HG02623 (cell line): ENCODE measurements around the gene GLOD4.

ENCODE experiments used
- ATAC-seq: cut with Tn5 transposase; IDR thresholded peaks from one replicate; pipeline ENCODE4 v1.9.1; 2021; ENCODE audit warnings: moderate library complexity; ENCODE audit not compliant: unreplicated experiment

The GLOD4 gene

DNA sequence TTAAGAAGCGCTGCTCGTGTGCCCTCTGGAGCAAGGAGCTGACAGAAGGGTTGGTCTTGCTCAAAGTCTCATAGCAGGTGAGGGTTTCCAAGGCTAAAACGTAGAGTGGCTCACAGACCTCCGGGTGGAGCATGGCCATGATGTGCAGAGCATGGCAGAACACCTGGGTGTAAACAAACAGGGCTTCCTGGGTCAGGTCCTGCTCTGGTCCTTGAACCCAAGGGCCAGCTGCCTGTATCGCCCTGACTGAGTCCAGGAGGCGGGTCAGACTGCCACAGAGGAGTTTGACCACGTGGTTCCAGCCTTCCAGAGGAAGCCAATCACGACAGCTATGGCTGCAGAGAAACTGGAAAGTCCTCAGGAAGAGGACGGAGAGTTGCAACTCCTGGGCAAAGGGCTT, 37.1 kb downstream of the GLOD4 start:
- ATAC-seq = no peak

DNA sequence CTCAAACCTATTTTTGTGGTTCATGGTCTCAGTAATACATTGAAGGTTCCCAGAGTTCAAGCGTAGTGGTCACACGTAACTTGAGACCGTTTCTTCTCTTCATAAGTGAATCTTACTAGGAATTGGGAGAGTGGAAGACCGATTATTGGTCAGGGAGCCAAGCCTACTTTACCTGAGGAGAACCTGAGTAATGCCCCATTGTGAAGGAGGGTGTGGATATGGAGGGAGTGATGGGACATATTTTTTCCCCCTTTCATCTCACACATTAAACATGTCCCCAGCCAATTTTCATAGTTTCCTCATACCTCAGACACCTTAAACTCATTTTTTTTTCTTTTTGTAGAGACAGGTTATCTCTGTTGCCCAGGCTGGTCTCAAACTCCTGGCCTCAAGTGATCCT, 38.9 kb downstream of the GLOD4 start:
- ATAC-seq = no peak

DNA sequence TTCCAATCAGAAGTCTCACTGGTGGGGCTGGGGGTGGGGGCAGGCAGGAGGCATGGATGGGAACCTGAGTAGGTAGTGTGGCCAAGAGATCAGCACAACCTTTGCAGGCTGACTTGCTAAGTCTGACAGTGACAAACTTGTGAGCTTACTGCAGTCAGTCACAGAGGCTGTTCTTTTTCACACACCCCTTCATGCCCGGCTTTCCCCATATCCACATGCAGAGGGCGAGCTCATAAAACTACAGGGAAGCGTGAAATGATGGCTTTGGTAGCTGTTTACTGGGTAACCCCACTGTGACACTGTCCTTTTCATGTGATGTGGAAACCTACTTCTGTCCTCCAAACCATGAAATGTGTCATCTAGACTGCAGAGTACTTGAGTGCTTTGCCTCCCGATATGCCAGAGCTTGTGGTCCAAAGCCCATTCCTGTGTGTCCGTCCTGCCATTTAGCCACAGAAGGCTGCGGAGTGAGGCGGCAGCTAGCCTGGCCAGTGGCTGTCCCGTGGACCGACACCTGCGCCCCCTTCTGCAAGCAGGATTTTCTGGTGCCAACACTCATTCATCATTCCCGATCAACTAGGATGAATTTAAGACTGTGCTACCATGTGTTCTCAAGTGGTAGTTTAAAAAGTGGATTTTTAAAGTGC, 39.8 kb downstream of the GLOD4 start:
- no peak for ATAC-seq

DNA sequence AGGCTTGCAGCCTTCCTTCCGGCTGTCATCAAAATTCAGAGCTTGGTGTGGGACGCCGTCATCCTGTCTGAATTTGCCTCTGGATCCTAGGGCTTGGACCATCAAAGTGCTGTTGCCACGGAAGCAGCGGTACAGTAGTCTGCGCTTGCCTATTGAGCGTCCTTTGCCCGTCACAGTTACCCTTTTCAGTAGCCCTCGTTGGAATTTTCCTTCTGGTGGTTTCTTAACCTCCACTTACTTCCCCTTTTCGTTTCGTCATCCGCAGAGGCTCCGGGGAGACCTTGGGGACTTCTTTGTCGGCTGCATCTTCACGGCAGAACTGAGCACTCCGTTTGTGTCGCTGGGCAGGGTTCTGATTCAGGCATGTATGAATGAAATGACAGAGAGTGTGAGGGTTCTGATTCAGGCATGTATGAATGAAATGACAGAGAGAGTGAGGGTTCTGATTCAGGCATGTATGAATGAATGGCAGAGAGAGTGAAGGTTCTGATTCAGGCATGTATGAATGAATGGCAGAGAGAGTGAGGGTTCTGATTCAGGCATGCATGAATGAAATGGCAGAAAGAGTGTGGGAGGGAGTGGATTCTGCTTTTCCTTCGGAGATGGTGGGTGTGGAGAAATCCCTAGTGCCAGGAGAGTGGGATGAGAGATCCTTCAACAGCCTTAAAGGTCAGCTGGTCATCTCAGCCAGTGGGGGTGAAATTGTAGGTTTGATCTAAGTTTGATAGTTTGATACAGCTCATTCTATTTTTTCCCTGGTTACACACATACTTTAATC, 41.7 kb downstream of the GLOD4 start:
- ATAC-seq = peak; percentile 76

DNA sequence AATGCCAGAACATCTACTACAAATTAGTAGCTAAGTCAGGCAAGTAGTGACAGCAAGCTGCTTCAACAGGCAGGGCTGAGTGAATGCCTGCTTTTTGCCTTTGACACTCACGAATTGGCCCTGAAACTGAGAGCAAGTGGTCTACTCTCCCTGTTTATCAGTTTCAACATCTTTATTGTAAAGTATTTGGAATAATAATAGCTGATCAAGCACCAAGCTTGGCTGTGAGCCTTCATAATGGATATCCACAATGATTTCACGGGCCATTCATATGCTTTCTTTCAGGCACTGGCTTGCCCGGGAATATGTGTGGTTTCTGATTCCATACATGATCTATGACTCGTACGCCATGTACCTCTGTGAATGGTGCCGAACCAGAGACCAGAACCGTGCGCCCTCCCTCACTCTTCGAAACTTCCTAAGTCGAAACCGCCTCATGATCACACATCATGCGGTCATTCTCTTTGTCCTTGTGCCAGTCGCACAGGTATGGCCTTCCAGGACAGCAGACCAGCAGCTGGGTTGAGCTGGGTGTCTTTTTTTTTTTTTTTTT, 44.4 kb downstream of the GLOD4 start:
- no peak for ATAC-seq

DNA sequence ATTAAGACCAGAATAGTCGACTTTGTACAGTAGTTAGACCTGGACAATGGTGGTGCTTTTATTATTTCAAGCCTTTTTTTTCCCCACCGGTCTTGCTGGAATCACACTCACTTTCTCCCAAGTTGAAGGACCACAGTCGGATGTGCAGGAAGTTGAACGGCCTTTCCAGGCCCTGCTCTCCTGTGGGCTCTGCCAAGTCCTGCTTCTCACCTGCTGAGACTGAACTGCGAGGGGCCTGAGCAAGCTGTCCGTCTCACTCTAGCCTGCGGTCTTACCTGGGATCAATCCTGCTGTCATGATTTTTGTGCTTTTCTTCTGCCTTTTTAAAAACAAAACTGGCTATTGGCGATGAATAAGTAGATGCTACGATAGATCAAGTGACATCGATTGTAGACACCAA, 48.3 kb downstream of the GLOD4 start:
- ATAC-seq = no peak

DNA sequence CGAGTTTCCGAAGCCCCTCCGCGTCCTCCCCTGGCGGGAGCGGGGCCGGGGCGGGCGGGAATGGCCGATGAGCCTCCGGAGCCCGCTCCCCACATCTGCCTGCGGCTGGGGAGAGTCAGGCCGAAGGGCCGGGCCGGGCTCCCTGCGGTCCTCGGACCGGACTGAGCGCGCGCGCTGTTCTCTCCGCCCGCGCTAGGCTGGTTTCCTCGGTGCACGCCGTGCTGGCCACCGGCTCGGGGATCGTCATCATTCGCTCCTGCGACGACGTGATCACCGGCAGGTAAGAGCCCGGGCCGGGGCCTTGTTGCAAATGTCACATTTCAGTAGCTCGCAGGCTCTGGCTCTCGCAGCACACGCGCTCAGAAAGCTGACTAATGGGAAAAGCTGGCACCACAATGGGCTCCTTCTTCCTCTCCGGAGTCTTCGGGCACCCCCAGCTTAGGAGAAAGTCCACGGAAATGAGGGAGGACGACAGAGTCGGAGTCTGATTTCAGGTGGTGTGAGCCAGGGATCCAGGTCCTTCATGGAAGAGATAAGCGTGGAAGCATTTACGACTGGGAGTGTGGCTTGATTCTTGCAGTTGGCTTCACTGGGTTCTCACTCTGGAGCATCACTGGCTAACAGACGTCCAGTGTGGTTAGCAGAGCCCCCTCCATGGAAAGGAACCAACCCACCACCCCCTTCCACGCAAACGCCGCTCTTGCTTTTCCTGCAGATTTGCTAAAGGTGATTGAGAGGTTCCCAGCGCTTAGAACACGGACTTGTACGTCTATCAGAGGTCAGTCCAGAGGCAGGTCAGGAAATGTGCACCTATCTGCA, 49.0 kb downstream of the GLOD4 start:
- ATAC-seq = peak; percentile 16

DNA sequence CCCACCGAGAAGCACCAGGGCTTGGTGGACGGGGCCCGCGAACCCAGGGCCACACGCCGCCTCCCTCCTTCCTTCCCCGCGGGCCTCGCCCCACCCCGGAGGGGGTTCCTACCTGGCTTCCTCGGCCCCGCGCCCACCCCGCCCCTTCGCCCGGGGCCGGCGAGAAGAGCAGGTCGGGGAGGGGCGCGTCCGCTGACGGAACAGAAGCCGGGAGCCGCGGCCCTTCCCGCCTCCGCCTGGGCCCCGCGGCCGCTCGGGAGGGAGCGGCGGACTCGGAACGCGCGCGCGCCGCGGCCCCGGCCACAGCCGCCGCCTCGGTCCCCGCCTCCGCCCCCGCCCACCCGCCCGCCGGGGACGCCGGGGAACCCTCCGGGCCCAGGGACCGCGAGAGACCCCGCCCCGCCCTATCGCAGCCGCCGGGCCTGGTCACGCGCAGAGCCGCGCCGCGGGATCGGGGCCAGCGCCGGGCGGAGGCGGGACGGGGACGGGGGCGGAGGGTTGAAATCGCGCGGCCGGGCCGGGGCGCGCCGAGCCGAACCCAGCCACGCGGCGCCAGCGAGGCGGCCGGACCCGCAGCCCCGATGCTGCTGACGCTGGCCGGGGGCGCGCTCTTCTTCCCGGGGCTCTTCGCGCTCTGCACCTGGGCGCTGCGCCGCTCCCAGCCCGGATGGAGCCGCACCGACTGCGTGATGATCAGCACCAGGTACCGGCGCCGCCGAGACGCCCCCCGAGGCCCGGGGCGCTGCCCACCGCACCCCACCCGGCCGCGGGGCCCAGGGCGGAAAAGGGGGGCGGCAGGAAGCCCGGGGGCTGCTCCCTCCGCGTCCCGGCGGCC, 49.8 kb downstream of the GLOD4 start, which contains the start of gene TLCD3A:
Gene TLCD3A (plus strand): TSS at position 530 of the 835 bp plus-strand sequence. CDS start 52 bp downstream, at position 582.
- peak; percentile 46 for ATAC-seq

DNA sequence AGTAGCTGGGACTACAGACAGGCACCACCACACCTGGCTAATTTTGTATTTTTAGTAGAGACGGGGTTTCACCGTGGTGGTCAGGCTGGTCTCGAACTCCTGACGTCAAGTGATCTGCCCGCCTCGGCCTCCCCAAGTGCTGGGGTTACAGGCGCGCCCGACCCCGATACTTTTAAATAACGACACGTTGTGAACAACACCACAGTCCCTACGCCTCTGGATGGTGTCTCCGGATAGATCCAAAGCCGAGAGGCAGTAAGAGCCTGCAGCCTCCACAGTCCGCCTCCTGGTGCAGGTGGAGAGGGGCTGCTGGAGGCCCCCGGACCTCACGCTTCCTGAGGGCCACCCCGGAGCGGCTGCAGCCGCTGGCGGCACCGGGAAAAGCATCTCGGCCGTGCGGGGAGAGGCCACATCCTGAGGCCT, 50.4 kb downstream of the GLOD4 start:
- ATAC-seq = no peak

DNA sequence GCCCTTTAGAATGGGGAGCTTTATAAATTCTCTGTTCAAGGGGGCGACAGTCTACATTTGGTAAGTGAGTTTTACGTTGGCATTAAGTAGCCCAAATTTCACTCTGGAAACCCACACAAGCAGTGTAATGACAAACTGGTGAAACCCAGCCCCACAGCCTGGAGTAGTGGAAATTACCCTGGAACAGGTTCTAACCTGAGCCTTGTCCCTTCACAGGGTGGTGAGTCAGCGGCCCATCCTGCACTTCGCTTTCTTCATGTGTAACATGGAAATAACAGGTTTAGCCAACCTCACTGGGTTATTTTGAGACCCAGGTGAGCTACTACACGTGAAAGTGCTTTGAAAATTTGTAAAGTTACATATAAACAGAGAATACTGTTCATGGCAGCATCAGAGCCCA, 53.2 kb downstream of the GLOD4 start:
- ATAC-seq = no peak

DNA sequence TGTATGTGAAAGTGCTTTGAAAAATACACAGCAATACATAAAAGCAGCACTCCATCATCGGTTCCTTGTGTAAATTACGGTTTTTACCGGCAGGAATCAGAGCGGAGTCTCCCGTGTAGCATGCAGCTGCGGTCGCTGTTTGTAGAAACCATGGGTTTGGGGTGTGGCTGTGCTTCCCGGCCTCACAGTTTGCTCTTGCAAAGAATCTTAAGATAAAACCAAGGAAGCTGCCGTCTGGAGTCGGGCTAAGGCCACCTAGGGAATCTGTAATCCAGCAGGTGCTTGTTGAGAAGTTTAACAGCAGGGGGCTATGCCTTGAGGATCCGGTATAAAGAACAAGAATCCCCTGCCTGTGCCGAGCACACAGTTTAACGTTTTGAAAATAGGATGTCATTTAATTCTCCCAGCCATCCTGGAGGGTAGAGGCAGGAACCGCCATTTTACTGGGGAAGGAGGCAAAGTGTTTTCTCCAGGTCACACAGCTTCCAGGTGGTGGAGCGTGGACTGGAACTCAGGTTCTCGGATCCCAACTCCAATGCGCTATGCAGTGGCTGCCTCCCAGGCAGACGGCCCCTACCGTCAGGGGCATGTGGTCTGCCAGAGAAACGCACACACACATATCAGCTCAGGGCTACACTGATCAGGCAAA, 55.7 kb downstream of the GLOD4 start:
- no peak for ATAC-seq

DNA sequence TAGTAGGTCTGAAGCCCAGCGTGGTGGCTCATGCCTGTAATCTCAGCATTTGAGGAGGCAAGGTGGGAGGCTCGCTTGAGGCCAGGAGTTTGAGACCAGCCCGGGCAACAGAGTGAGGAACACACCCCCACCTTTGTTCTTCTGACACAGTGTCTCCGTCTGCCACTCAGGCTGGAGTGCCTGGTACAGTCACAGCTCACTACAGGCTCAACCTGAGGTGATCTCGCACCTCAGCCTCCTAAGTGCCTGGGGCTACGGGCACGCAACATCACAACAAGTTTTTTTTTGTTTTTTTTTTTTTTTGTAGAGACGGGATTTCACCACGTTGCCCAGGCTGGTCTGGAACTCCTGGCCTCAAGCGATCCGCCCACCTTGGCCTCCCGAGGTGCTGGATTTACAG, 56.3 kb downstream of the GLOD4 start:
- ATAC-seq = no peak

DNA sequence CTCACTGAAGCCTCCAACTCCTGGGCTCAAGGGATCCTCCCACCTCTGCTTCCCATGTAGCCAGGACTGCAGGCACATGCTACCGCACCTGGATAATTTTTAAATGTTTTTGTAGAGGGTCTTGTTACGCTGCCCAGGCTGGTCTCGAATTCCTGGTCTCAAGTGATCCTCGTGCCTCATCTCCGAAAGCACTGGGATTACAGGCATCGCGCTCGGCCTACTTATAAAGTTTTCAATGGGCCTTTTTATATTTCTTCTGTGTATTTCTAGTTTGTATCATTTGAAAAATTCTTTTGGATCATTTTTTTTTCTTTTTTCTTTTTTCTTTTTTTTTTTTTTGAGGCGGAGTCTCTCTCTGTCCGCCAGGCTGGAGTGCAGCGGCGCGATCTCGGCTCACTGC, 57.0 kb downstream of the GLOD4 start:
- no peak for ATAC-seq

DNA sequence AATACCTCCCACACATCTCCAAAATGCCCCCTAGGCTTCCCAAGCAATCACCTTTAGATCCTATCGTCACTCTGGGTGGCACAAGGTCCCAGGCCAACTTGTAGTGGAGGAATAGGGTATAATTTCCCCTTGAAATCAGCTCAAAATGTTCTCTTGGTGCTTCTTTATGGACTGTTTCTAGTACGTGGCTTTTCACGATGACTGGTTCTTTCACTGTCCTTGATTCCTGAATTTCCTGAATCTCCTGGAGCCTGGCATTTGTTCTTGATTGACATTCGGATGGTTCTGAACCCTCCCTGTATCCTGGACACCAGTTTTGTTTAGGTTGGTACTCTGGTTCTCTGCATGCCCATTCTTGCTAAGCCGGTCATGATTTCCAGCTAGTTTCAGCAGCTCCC, 60.5 kb downstream of the GLOD4 start:
- no peak for ATAC-seq

DNA sequence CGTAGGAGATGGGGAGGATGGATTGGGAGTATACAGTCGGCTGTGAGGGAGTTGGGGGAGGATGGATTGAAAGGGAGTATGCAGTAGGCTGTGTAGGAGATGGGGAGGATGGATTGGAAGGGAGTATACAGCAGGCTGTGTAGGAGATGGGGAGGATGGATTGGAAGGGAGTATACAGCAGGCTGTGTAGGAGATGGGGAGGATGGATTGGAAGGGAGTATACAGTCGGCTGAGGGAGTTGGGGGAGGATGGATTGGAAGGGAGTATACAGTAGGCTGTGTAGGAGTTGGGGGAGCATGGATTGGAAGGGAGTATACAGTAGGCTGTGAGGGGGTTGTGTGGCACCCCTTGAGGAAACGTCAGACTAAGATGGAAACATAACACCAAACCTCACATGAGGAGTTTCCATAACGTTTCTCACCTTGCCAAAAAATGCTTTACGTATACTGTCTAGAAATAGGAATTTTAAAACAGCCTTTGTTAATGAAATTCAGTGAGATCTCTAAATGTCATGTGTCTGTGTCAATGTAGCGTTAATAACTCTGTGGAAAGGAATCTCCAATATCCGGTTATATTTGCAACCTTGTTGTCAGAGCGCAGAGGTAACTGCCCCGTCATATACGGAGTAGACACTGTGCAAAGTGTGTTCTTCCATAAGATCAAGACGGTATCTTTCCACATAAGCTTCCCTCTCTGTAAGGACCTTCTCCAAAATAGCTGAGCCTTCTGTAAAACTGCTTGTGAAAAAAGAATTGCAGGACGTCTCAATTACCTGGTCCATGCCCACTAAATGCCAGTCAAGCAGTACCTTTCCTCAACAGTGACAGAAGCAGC, 61.2 kb downstream of the GLOD4 start:
- ATAC-seq = no peak

DNA sequence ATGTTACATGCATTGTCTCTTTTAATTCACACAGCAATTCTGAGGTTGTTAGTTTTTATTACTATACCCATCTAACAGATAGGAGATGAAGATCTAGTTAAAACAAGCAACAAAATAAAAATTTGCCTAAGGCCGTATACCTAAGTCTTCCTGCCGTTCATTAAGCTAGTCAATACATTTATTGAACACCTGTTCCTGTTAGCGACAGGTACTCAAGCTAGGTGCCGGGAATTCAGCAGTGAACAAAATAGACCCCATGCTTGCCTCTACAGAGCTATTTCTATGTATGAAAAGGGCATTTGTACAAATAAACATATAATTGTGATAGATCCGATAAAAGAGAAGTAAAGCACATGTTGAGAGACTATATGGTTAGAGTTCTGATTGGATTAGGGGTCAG, 64.0 kb downstream of the GLOD4 start:
- no peak for ATAC-seq
